Activated T-helper 1 cell treated with anti-CD3 and anti-CD28 coated beads, Interleukin-12 subunit alpha, Interleukin-12 subunit beta, Interleukin-2, Interleukin-4 antibody, amounts not matched to agents 30 ng/mL and 10 ng/mL and 1 ng/mL, durations not matched to agents 14 hours and 24 hours and 36 hours (primary cell): ENCODE measurements around the gene TMEM192. TPM values are rescaled to one million over a fixed set of nuclear protein-coding genes. Genes with fewer than 3 reads are reported as not detected.
"Not testable (repeated sequence)": the region's sequence is repeated elsewhere in the genome, so short reads cannot be mapped to it uniquely, and the experiment has no call there.

ENCODE experiments used
- DNase-seq: peaks from one replicate; pipeline ENCODE4 v3.0.0; 2021; ENCODE audit warnings: low spot score
- H3K27ac Mint-ChIP-seq: one replicate; pipeline ENCODE4 v1.8.0; 2021; ENCODE audit warnings: mild to moderate bottlenecking, mixed read lengths
- H3K27me3 Mint-ChIP-seq: one replicate; pipeline ENCODE4 v1.8.0; 2022; ENCODE audit warnings: mild to moderate bottlenecking, moderate library complexity, mixed read lengths; ENCODE audit not compliant: insufficient read depth
- H3K36me3 Mint-ChIP-seq: one replicate; pipeline ENCODE4 v1.8.0; 2021; ENCODE audit warnings: low read depth, mixed read lengths
- H3K4me1 Mint-ChIP-seq: one replicate; pipeline ENCODE4 v1.8.0; 2021; ENCODE audit warnings: low read depth, mixed read lengths
- H3K4me3 Mint-ChIP-seq: one replicate; pipeline ENCODE4 v1.8.0; 2021; ENCODE audit warnings: mild to moderate bottlenecking, moderate library complexity, mixed read lengths
- H3K9me3 Mint-ChIP-seq: one replicate; pipeline ENCODE4 v1.8.0; 2021; ENCODE audit warnings: mixed read lengths
- intact Hi-C: fragments of 100-400 bp; cut with micrococcal nuclease; formaldehyde crosslinking; loops from one replicate; pipeline ENCODE4 v1.15.1; 2024
- total RNA-seq: library from RNA; stranded (reverse); gene quantifications from 2 replicates; pipeline ENCODE4 v1.2.3, GENCODE V29; 2022

The TMEM192 gene
- total RNA-seq, 1 donor from 2014 or later: 8.1 TPM

GRCh38 chr4:165027762-165028402, 84.8 kb downstream of the TMEM192 start:
- intact Hi-C loops: no loop called here

DNA sequence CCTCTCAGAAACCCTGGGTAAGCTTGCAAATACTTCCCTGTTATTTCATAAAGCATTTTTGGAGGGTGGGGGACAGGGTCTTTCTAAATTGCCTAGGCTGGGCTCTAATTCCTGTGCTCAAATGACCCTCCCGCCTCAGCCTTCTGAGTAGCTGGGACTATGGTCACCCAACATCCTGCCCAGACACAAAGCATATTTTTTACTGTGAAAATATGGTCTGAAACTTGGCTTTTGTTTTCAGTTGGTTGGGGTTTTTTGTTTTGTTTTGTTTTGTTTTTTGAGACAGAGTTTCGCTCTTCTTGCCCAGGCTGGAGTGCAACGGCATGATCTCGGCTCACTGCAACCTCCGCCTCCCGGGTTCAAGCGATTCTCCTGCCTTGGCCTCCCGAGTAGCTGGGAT, 86.9 kb downstream of the TMEM192 start:
- H3K4me3 Mint-ChIP-seq, H3K27me3 Mint-ChIP-seq, H3K9me3 Mint-ChIP-seq, H3K4me1 Mint-ChIP-seq, intact Hi-C loops, DNase-seq, H3K36me3 Mint-ChIP-seq, H3K27ac Mint-ChIP-seq: not testable (repeated sequence)

More at GRCh38 chr4:165027762-165028402, 84.8 kb downstream of the TMEM192 start:
- H3K4me3 Mint-ChIP-seq: no peak overlapping the region
- no peaks in the 10 kb centered on the region for H3K36me3 Mint-ChIP-seq
- no peaks in the 10 kb centered on the region for H3K4me1 Mint-ChIP-seq
- no peaks in the 10 kb centered on the region for H3K9me3 Mint-ChIP-seq
- no peaks in the 10 kb centered on the region for H3K27me3 Mint-ChIP-seq
- DNase-seq: no peak
- no peak overlapping the region for H3K27ac Mint-ChIP-seq

Other genes with a start within 250 kb of the TMEM192 start
- not detected in 2 replicates for gene APELA, start 235.7 kb downstream of the TMEM192 start, total RNA-seq
- gene TRIM61, start 135.2 kb downstream of the TMEM192 start, total RNA-seq: 2.4 and 3.1 TPM in 2 replicates
- gene TRIM60, start 80.9 kb downstream of the TMEM192 start, total RNA-seq: not detected in 2 replicates
- not detected in 2 replicates for gene TRIM75, start 59.0 kb downstream of the TMEM192 start, total RNA-seq
- gene KLHL2, start 94.7 kb upstream of the TMEM192 start, total RNA-seq: 38.6 and 40.6 TPM in 2 replicates
- gene MSMO1, start 214.8 kb upstream of the TMEM192 start, total RNA-seq: 74.1 and 93.1 TPM in 2 replicates